H9 (cell line): Measurements from ENCODE around the gene GABRD. TPM values are rescaled to one million over a fixed set of nuclear protein-coding genes. Genes with fewer than 3 reads are reported as not detected.

Experiments
- DNase-seq: peaks from one replicate; pipeline ENCODE4 v3.0.0-alpha.2; 2017
- H2AFZ ChIP-seq: one replicate; pipeline ENCODE4 v1.6.1; 2013; ENCODE audit warnings: mild to moderate bottlenecking, low read length, control low read depth, moderate library complexity
- H2AK5ac ChIP-seq: 2 replicates; pipeline ENCODE4 v1.6.1; 2013; ENCODE audit warnings: low read length, control low read depth, mixed read lengths; ENCODE audit not compliant: insufficient read length
- H2BK120ac ChIP-seq: one replicate; pipeline ENCODE4 v1.6.1; 2013; ENCODE audit warnings: low read depth, mild to moderate bottlenecking, low read length, control low read depth, inconsistent platforms; ENCODE audit not compliant: poor library complexity, severe bottlenecking
- H2BK12ac ChIP-seq: 2 replicates; pipeline ENCODE4 v1.6.1; 2013; ENCODE audit warnings: low read length, control low read depth, mixed read lengths, low read depth; ENCODE audit not compliant: insufficient read length
- H2BK15ac ChIP-seq: 2 replicates; pipeline ENCODE4 v1.6.1; 2013; ENCODE audit warnings: low read depth, low read length, control low read depth
- H2BK20ac ChIP-seq: one replicate; pipeline ENCODE4 v1.6.1; 2013; ENCODE audit warnings: low read depth, mild to moderate bottlenecking, low read length, control low read depth, inconsistent platforms; ENCODE audit not compliant: poor library complexity, severe bottlenecking
- H2BK5ac ChIP-seq: 2 replicates; pipeline ENCODE4 v1.6.1; 2013; ENCODE audit warnings: low read length, control low read depth, mixed read lengths; ENCODE audit not compliant: insufficient read length
- H3K14ac ChIP-seq: 2 replicates; pipeline ENCODE4 v1.6.1; 2013; ENCODE audit warnings: low read length, control low read depth; ENCODE audit not compliant: insufficient read depth
- H3K18ac ChIP-seq: 2 replicates; pipeline ENCODE4 v1.6.1; 2013; ENCODE audit warnings: low read depth, mild to moderate bottlenecking, mixed read lengths, low read length, control low read depth; ENCODE audit not compliant: insufficient read length
- H3K23ac ChIP-seq: 2 replicates; pipeline ENCODE4 v1.6.1; 2013; ENCODE audit warnings: low read length, control low read depth, mixed read lengths, low read depth; ENCODE audit not compliant: insufficient read length
- H3K23me2 ChIP-seq: 2 replicates; pipeline ENCODE4 v1.6.1; 2013; ENCODE audit warnings: low read depth, mild to moderate bottlenecking, mixed read lengths, low read length, control low read depth; ENCODE audit not compliant: insufficient read length, poor library complexity, severe bottlenecking
- H3K27ac ChIP-seq: 2 replicates; pipeline ENCODE4 v1.5.1; 2013; ENCODE audit warnings: low read length, control low read depth, mixed read lengths, low read depth; ENCODE audit not compliant: insufficient read length
- H3K27me3 ChIP-seq: 2 replicates; pipeline ENCODE4 v1.6.1; 2013; ENCODE audit warnings: low read length, control low read depth, inconsistent platforms; ENCODE audit not compliant: insufficient read depth
- H3K4ac ChIP-seq: 2 replicates; pipeline ENCODE4 v1.6.1; 2013; ENCODE audit warnings: low read depth, mild to moderate bottlenecking, control low read depth, inconsistent platforms, low read length, moderate library complexity
- H3K4me1 ChIP-seq: 2 replicates; pipeline ENCODE4 v1.6.1; 2013; ENCODE audit warnings: low read length, control low read depth, inconsistent platforms; ENCODE audit not compliant: insufficient read depth
- H3K4me2 ChIP-seq: 2 replicates; pipeline ENCODE4 v1.6.1; 2013; ENCODE audit warnings: low read length, control low read depth, mixed read lengths; ENCODE audit not compliant: insufficient read length, insufficient read depth
- H3K56ac ChIP-seq: 2 replicates; pipeline ENCODE4 v1.6.1; 2013; ENCODE audit warnings: low read depth, mild to moderate bottlenecking, mixed read lengths, low read length, control low read depth; ENCODE audit not compliant: insufficient read length
- H3K79me1 ChIP-seq: 2 replicates; pipeline ENCODE4 v1.6.1; 2013; ENCODE audit warnings: low read depth, mild to moderate bottlenecking, moderate library complexity, low read length, control low read depth, inconsistent platforms; ENCODE audit not compliant: insufficient read depth, poor library complexity, severe bottlenecking
- H3K79me2 ChIP-seq: 2 replicates; pipeline ENCODE4 v1.6.1; 2013; ENCODE audit warnings: low read length, control low read depth, inconsistent platforms; ENCODE audit not compliant: insufficient read depth
- H3K9ac ChIP-seq: 2 replicates; pipeline ENCODE4 v1.6.1; 2013; ENCODE audit warnings: low read length, control low read depth, mixed read lengths; ENCODE audit not compliant: insufficient read length; ENCODE audit errors: extremely low read depth
- H3K9me3 ChIP-seq: one replicate; pipeline ENCODE4 v1.6.1; 2013; ENCODE audit warnings: low read depth, low read length, inconsistent platforms; ENCODE audit not compliant: control insufficient read depth
- H3T11ph ChIP-seq: one replicate; pipeline ENCODE4 v1.6.1; 2013; ENCODE audit warnings: mild to moderate bottlenecking, low read length, control low read depth, inconsistent platforms
- H4K20me1 ChIP-seq: one replicate; pipeline ENCODE4 v1.6.1; 2013; ENCODE audit not compliant: control insufficient read depth, insufficient read length, insufficient read depth
- H4K5ac ChIP-seq: 2 replicates; pipeline ENCODE4 v1.6.1; 2013; ENCODE audit warnings: low read depth, mild to moderate bottlenecking, mixed read lengths, low read length, control low read depth; ENCODE audit not compliant: insufficient read length
- H4K8ac ChIP-seq: replicated peaks from 2 replicates; pipeline ENCODE4 v1.6.1; 2013; ENCODE audit warnings: low read length, control low read depth, mixed read lengths, low read depth; ENCODE audit not compliant: insufficient read length
- H4K91ac ChIP-seq: 2 replicates; pipeline ENCODE4 v1.6.1; 2013; ENCODE audit warnings: low read depth, mild to moderate bottlenecking, moderate library complexity, mixed read lengths, low read length, control low read depth; ENCODE audit not compliant: insufficient read length
- H3K27ac Mint-ChIP-seq, 3 experiments: 2 replicates in 2 of 3; 3 replicates in 1 of 3; pipeline ENCODE4 v1.8.0; 2020 to 2021; ENCODE audit warnings: mixed read lengths in 3 of 3, mild to moderate bottlenecking in 1 of 3, moderate library complexity in 1 of 3
- H3K27me3 Mint-ChIP-seq: 2 replicates; pipeline ENCODE4 v1.8.0; 2021; ENCODE audit warnings: low read depth, mild to moderate bottlenecking, moderate library complexity, mixed read lengths
- H3K36me3 Mint-ChIP-seq, 3 experiments: 2 replicates in 2 of 3; 3 replicates in 1 of 3; pipeline ENCODE4 v1.8.0; 2020 to 2021; ENCODE audit warnings: low read depth in 3 of 3, mixed read lengths in 3 of 3; ENCODE audit not compliant: insufficient read depth in 1 of 3
- H3K4me1 Mint-ChIP-seq, 2 experiments: 2 replicates each; pipeline ENCODE4 v1.8.0; 2020; ENCODE audit warnings: mixed read lengths in 2 of 2
- H3K4me3 Mint-ChIP-seq, 2 experiments: 2 replicates in 1 of 2; 3 replicates in 1 of 2; pipeline ENCODE4 v1.8.0; 2020 to 2021; ENCODE audit warnings: mild to moderate bottlenecking in 2 of 2, mixed read lengths in 2 of 2, moderate library complexity in 1 of 2
- H3K9me3 Mint-ChIP-seq, 2 experiments: 2 replicates in 1 of 2; 3 replicates in 1 of 2; pipeline ENCODE4 v1.8.0; 2020; ENCODE audit warnings: mild to moderate bottlenecking in 2 of 2, mixed read lengths in 2 of 2, moderate library complexity in 1 of 2
- WGBS: extraction: QIAGEN DNeasy Blood & Tissue Kit; methylation state at CpG from one replicate; pipeline ENCODE4 v1.1.7; 2013; ENCODE audit warnings: missing lambda C conversion rate, low lambda C conversion rate, mixed read lengths; ENCODE audit not compliant: insufficient read length; ENCODE audit errors: extremely low coverage; 5-methylcytosine and 5-hydroxymethylcytosine counted together
- total RNA-seq: library from RNA; stranded (reverse); gene quantifications from 2 replicates; pipeline ENCODE4 v1.2.1, GENCODE V29; 2021
- TF ChIP-seq, protein P1 (sequence below): fragments of 200-600 bp; sonication (generic); conservative IDR thresholded peaks from 3 replicates; pipeline ENCODE4 v1.8.0; 2021; ENCODE audit warnings: antibody characterized with exemption, mild to moderate bottlenecking

The GABRD gene
- total RNA-seq, 1 experiment from 2014 or later = 0.59 TPM

DNA sequence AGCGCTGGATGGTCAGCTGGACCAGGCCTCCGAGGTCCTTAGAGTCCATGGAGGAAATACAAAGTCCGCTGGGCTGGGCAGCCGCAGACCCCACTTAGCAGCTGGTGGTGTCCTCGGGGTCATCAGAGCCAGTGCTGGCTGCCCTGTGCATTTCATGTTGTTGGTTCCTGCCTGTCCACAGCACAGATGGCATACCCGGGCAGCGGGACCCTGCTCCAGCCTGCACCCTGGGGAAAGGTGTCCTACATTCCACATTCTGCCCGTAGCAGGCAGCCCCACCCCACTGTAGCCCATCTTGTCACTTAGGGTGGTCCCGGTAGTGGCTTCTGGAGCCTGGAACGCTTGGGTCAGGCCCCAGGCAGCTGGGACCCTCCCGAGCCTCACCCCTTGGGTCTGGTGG is 50.9 kb downstream of the GABRD start:
- TF ChIP-seq, protein P1, sequence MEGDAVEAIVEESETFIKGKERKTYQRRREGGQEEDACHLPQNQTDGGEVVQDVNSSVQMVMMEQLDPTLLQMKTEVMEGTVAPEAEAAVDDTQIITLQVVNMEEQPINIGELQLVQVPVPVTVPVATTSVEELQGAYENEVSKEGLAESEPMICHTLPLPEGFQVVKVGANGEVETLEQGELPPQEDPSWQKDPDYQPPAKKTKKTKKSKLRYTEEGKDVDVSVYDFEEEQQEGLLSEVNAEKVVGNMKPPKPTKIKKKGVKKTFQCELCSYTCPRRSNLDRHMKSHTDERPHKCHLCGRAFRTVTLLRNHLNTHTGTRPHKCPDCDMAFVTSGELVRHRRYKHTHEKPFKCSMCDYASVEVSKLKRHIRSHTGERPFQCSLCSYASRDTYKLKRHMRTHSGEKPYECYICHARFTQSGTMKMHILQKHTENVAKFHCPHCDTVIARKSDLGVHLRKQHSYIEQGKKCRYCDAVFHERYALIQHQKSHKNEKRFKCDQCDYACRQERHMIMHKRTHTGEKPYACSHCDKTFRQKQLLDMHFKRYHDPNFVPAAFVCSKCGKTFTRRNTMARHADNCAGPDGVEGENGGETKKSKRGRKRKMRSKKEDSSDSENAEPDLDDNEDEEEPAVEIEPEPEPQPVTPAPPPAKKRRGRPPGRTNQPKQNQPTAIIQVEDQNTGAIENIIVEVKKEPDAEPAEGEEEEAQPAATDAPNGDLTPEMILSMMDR = no peak
- Mint-ChIP-seq H3K4me1 (peaks cover 2 to 12% of the 10 kb centered on the region in 2 experiments; a peak in 2 of 4 replicates), H3K4me3 (no peak overlapping the region), H3K36me3 (peaks cover 8 to 18% (median 10%) of the 10 kb centered on the region in 3 experiments), H3K9me3 (peaks cover under 1 to 1% of the 10 kb centered on the region in 2 experiments; a peak in 3 of 5 replicates), H3K27ac (no peak overlapping the region), H3K27me3 (no peaks in the 10 kb centered on the region)
- no peak overlapping the region for H3K18ac ChIP-seq
- H4K91ac ChIP-seq = no peak overlapping the region
- H4K20me1 ChIP-seq = no peaks in the 10 kb centered on the region
- no peak overlapping the region for H3K4me2 ChIP-seq
- H3K23ac ChIP-seq = no peak overlapping the region
- H3K23me2 ChIP-seq = no peaks in the 10 kb centered on the region
- no peaks in the 10 kb centered on the region for H3K79me1 ChIP-seq
- H2AK5ac ChIP-seq = no peak overlapping the region
- no peak overlapping the region for H3K56ac ChIP-seq
- H3K79me2 ChIP-seq = no peaks in the 10 kb centered on the region
- H3K9me3 ChIP-seq = no peaks in the 10 kb centered on the region
- no peak overlapping the region for H2AFZ ChIP-seq
- no peak overlapping the region for H2BK12ac ChIP-seq
- no peaks in the 10 kb centered on the region for H3K4me1 ChIP-seq
- no peak overlapping the region for H2BK20ac ChIP-seq
- no peak overlapping the region for H2BK15ac ChIP-seq
- WGBS = no CpG with 5 or more reads among the region's 11 CpGs
- H4K8ac ChIP-seq = no peak overlapping the region
- H3K4ac ChIP-seq = no peak overlapping the region
- H3K9ac ChIP-seq = no peak overlapping the region
- DNase-seq = no peak
- H3T11ph ChIP-seq = no peak overlapping the region
- H4K5ac ChIP-seq = no peak overlapping the region
- no peak overlapping the region for H3K27ac ChIP-seq
- no peak overlapping the region for H3K14ac ChIP-seq
- H3K27me3 ChIP-seq = no peaks in the 10 kb centered on the region
- H2BK120ac ChIP-seq = no peak overlapping the region
- H2BK5ac ChIP-seq = no peak overlapping the region
